ENCODE results near the gene PICALM. TPM values are rescaled to one million over a fixed set of nuclear protein-coding genes. Genes with fewer than 3 reads are reported as not detected.

The PICALM gene
- polyA plus RNA-seq, 2 of the 4 experiments (the other 2 are of a cell fraction) = 113 to 195 TPM

GRCh38 chr11:86003654-86004053, 65.2 kb downstream of the PICALM start:
- FAIRE-seq = no peak
- TF ChIP-seq NR3C1 (IDR thresholded peaks at IDR 0.05) (no peak), POLR2A (IDR thresholded peaks at IDR 0.05; ENCODE audit: low read length) (no peak), RAD21 (conservative IDR thresholded peaks at IDR 0.05 in 1 of 2, IDR thresholded peaks at IDR 0.05 in 1 of 2) (no peak), FOSB (CRISPR knock-in tag; IDR thresholded peaks at IDR 0.05) (no peak), SMC3 (IDR thresholded peaks at IDR 0.05) (no peak), RARB (CRISPR knock-in tag; IDR thresholded peaks at IDR 0.05) (no peak), MAZ (IDR thresholded peaks at IDR 0.05; ENCODE audit: borderline replicate concordance, low read depth, low read length) (no peak), ZSCAN20 (CRISPR knock-in tag; IDR thresholded peaks at IDR 0.05) (no peak), CHD4 (IDR thresholded peaks at IDR 0.05; ENCODE audit: borderline replicate concordance) (no peak), RNF2 (IDR thresholded peaks at IDR 0.05; ENCODE audit: borderline replicate concordance, low read depth) (no peak), CEBPB (IDR thresholded peaks at IDR 0.05) (no peak), REST (IDR thresholded peaks at IDR 0.05) (no peak), BCL3 (IDR thresholded peaks at IDR 0.05) (no peak), HMGXB4 (CRISPR knock-in tag; IDR thresholded peaks at IDR 0.05; ENCODE audit: borderline replicate concordance) (no peak), KDM5A (IDR thresholded peaks at IDR 0.05) (no peak)
- H3K4me2 ChIP-seq = no peak overlapping the region
- ChIA-PET CTCF (interaction anchor here (0.7 kb wide), 1 partner anchor 18 kb away, joined by 3 read pairs; no protein-coding TSS in a partner anchor), POLR2A (no interaction called here)
- no peak for ATAC-seq
- DNase-seq (ENCODE audit: low read depth in 1 of 2, low spot score in 1 of 2) = no peak
- H3K4me1 ChIP-seq = no peaks in the 10 kb centered on the region
- no peaks in the 10 kb centered on the region for H3K9me3 ChIP-seq
- H3K4me3 ChIP-seq = no peak overlapping the region
- 51% methylated on average over 2 of the region's 2 CpGs for WGBS (ENCODE audit: missing lambda C conversion rate)
- H3K27ac ChIP-seq = no peak overlapping the region

- Histone ChIP-seq H3K4me1 (no peaks in the 10 kb centered on the region), H3K4me2 (no peak overlapping the region), H3K4me3 (no peak overlapping the region), H3K27ac (no peak overlapping the region), H3K9me3 (no peaks in the 10 kb centered on the region)
- DNase-seq (ENCODE audit: low read depth in 1 of 2, low spot score in 1 of 2) (no peak), FAIRE-seq (no peak), ATAC-seq (no peak)
- ChIA-PET CTCF (interaction anchor here (0.6 kb wide), 1 partner anchor 37 kb away, joined by 3 read pairs; no protein-coding TSS in a partner anchor), POLR2A (no interaction called here)
- WGBS (ENCODE audit: missing lambda C conversion rate) = 88% methylated on average over 3 of the region's 3 CpGs
- no peak for TF ChIP-seq HOXB5 (CRISPR knock-in tag; IDR thresholded peaks at IDR 0.05)
- no peak for TF ChIP-seq E2F6 (IDR thresholded peaks at IDR 0.05; ENCODE audit: borderline replicate concordance, low read depth)
- no peak for TF ChIP-seq EHMT2 (IDR thresholded peaks at IDR 0.05; ENCODE audit: low read depth)
- TF ChIP-seq HOXA7 (CRISPR knock-in tag; IDR thresholded peaks at IDR 0.05) = no peak
- TF ChIP-seq POLR2A (IDR thresholded peaks at IDR 0.05; ENCODE audit: low read length) = no peak
- no peak for TF ChIP-seq FOXS1 (CRISPR knock-in tag; IDR thresholded peaks at IDR 0.05)
- TF ChIP-seq CHD4 (IDR thresholded peaks at IDR 0.05; ENCODE audit: borderline replicate concordance) = no peak
- TF ChIP-seq NFE2L2 (conservative IDR thresholded peaks at IDR 0.05; ENCODE audit: low read length) = no peak
- no peak for TF ChIP-seq EHF (CRISPR knock-in tag; IDR thresholded peaks at IDR 0.05)
- no peak for TF ChIP-seq ATOH8 (CRISPR knock-in tag; IDR thresholded peaks at IDR 0.05; ENCODE audit: low read depth)
- TF ChIP-seq ZFP36 (IDR thresholded peaks at IDR 0.05; ENCODE audit: borderline replicate concordance, partially characterized antibody) = no peak
- no peak for TF ChIP-seq HOXB13 (CRISPR knock-in tag; IDR thresholded peaks at IDR 0.05; ENCODE audit: low read depth)
- no peak for TF ChIP-seq CBX2 (IDR thresholded peaks at IDR 0.05; ENCODE audit: borderline replicate concordance, low read depth)
- TF ChIP-seq KDM5A (IDR thresholded peaks at IDR 0.05) = no peak
- TF ChIP-seq BCL3 (IDR thresholded peaks at IDR 0.05) = no peak
Measured at GRCh38 chr11:86002431-86002830, 66.5 kb downstream of the PICALM start.

Data from A549 (cell line).